ENCODE data around the gene SPINK6. TPM values are rescaled to one million over a fixed set of nuclear protein-coding genes. Genes with fewer than 3 reads are reported as not detected.

Gene SPINK6
- total RNA-seq, 2 donors from 2014 or later: not detected

DNA sequence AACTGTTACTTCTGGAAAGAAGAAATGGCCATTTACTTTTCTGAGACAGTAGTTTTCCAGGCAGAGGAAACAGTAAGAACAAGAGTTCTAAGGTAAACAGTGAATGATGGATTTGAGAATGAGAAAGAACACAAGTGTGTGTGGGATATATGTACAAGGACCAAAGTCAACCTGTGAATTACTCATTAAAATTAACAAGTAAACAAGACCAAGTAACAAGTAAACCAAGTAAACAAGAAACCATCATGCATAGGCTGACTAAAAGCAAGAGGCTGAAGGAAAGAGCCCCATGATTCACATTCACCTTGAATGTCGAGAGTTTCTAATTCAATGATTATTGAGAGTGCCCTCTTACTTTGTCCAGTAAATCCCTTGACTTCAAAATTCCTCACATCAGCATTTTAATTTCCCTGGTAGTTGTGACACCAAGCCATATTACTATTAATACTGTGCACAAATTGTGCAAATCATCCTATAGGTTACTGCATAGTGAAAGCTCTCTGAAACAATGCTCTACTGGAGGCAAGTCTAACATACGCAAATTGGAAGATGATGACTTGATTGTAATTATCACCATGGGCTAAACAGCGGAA is 25.6 kb downstream of the SPINK6 start:
- Histone ChIP-seq H3K9me3 (no peaks in the 10 kb centered on the region), H3K27ac (no peak overlapping the region), H3K36me3 (replicated peaks in 1 of 2; ENCODE audit: insufficient read depth in 1 of 2, low read depth in 2 of 2) (no peaks in the 10 kb centered on the region), H3K4me1 (no peaks in the 10 kb centered on the region), H3K27me3 (no peaks in the 10 kb centered on the region), H3K4me3 (no peak overlapping the region)
- intact Hi-C loops (cut with DNase I): no loop called here
- TF ChIP-seq, protein P1, sequence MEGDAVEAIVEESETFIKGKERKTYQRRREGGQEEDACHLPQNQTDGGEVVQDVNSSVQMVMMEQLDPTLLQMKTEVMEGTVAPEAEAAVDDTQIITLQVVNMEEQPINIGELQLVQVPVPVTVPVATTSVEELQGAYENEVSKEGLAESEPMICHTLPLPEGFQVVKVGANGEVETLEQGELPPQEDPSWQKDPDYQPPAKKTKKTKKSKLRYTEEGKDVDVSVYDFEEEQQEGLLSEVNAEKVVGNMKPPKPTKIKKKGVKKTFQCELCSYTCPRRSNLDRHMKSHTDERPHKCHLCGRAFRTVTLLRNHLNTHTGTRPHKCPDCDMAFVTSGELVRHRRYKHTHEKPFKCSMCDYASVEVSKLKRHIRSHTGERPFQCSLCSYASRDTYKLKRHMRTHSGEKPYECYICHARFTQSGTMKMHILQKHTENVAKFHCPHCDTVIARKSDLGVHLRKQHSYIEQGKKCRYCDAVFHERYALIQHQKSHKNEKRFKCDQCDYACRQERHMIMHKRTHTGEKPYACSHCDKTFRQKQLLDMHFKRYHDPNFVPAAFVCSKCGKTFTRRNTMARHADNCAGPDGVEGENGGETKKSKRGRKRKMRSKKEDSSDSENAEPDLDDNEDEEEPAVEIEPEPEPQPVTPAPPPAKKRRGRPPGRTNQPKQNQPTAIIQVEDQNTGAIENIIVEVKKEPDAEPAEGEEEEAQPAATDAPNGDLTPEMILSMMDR (IDR thresholded peaks at IDR 0.05): no peak
- no peak for TF ChIP-seq POLR2A (IDR thresholded peaks at IDR 0.05)
- no peak for ATAC-seq
- DNase-seq: no peak
- WGBS, 2 donors: 91 to 92% methylated on average over 3 of the region's 3 CpGs

DNA sequence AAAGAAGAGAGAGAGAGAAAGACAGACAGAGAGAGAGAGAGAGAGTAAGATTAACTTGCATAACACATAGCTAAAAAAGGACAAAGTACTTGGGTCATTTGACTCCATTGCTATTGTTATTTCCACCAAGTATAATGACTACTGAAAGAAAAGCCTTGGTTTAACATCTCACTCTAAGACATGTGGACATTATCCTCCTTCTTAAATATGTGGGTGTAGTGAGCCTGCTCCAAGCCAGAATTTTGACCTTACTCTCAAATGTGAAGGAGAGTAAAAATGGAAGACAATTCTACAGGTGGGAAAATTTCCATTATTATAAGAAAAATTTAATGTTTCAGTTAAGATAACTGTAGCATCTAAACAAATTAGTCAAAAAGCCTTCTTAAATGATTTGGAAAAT is 27.0 kb downstream of the SPINK6 start:
- DNase-seq: no peak
- no peaks in the 10 kb centered on the region for H3K27me3 ChIP-seq
- H3K4me1 ChIP-seq: no peaks in the 10 kb centered on the region
- ATAC-seq: no peak
- H3K4me3 ChIP-seq: no peak overlapping the region
- H3K9me3 ChIP-seq: no peaks in the 10 kb centered on the region
- intact Hi-C loops (cut with DNase I): no loop called here
- H3K27ac ChIP-seq: no peak overlapping the region
- no peaks in the 10 kb centered on the region for H3K36me3 ChIP-seq (replicated peaks in 1 of 2; ENCODE audit: insufficient read depth in 1 of 2, low read depth in 2 of 2)
- TF ChIP-seq POLR2A (IDR thresholded peaks at IDR 0.05): no peak
- TF ChIP-seq, protein P1 (IDR thresholded peaks at IDR 0.05): no peak

DNA sequence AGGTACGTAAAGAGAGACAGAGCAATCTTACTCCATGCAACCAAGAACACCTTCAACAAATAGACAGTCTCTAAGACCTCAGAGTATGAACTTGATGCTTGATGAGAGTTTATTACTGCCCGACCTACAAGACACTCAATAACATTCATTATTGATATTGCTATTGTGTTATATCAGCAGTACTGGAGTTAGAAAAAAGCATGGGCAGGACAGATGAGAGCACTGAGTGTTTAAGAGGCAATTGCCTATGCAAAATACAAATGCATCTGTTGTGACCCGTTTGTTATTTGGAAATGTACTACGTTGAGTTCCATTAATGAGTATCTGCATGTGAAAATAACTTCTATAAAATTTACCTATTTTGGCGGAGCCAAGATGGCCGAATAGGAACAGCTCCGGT is 27.4 kb downstream of the SPINK6 start:
- 83 to 87% methylated on average over 7 of the region's 7 CpGs for WGBS, 2 donors
- ATAC-seq: no peak
- intact Hi-C loops (cut with DNase I): no loop called here

DNA sequence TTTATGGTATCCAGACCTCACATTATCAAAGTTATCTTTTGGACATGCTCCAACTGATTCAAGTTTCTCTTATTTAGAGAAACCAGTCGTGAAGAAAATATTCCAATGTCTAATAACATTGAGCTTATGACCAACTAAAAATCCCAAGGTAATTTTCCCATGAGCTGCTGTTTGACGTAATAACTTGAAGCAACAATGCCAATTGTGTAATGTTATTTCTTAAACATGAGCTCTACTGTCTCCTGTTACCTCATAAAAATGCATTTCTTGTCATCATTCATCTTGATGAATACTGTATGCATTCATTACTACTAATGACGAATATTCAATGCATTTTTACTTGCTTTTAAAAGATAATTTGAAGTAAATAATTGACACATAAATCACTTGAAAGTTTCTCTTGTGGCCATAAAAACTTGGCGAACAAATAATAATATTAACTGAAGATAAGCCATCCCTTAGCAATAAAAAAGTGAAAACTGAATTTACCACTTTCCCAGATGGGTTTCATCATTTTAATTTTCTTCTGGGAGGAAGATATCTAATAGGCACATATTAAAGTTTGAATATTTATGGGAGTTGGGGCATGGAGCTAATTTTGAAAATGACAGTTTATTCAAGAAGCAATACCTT is 35.1 kb downstream of the SPINK6 start:
- Histone ChIP-seq H3K9me3 (no peaks in the 10 kb centered on the region), H3K36me3 (replicated peaks in 1 of 2; ENCODE audit: insufficient read depth in 1 of 2, low read depth in 2 of 2) (no peaks in the 10 kb centered on the region), H3K4me1 (no peaks in the 10 kb centered on the region), H3K27me3 (no peaks in the 10 kb centered on the region), H3K27ac (no peak overlapping the region), H3K4me3 (no peak overlapping the region)
- WGBS, 2 donors: 23 to 28% methylated on average over 4 of the region's 4 CpGs
- TF ChIP-seq POLR2A (IDR thresholded peaks at IDR 0.05): no peak
- TF ChIP-seq, protein P1 (IDR thresholded peaks at IDR 0.05): no peak
- ATAC-seq (no peak), DNase-seq (no peak)
- intact Hi-C loops (cut with DNase I): no loop called here

More for the DNA sequence above, 27.4 kb downstream of the SPINK6 start:
- TF ChIP-seq, protein P1 (IDR thresholded peaks at IDR 0.05): no peak
- TF ChIP-seq POLR2A (IDR thresholded peaks at IDR 0.05): no peak
- Histone ChIP-seq H3K27ac (no peak overlapping the region), H3K4me1 (no peaks in the 10 kb centered on the region), H3K9me3 (no peaks in the 10 kb centered on the region), H3K27me3 (no peaks in the 10 kb centered on the region), H3K36me3 (replicated peaks in 1 of 2; ENCODE audit: insufficient read depth in 1 of 2, low read depth in 2 of 2) (no peaks in the 10 kb centered on the region), H3K4me3 (no peak overlapping the region)
- no peak for DNase-seq

DNA sequence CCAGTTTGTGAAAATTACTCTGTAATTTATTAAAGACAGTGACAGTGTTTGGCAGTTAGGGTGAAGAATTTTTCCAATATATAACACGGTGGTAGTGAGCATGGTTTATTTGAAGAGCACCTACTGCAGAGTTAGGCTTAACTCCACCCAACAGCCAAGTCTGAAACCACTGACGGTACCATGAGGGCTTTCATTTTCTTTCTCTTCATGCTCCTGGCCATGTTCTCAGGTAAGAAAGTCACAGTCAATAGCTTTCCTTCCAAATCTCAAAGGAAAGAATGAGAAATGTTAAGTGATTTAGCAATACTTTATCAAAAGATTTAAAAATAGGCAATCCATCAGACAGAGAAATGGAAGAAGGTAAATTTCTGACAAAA is 35.6 kb downstream of the SPINK6 start, which contains the start of gene MARCOL:
Gene MARCOL (plus strand): TSS at position 108 of the 377 bp plus-strand sequence. CDS start 73 bp downstream, at position 181.
- H3K9me3 ChIP-seq: no peaks in the 10 kb centered on the region
- ATAC-seq (no peak), DNase-seq (no peak)
- TF ChIP-seq, protein P1 (IDR thresholded peaks at IDR 0.05): no peak
- TF ChIP-seq POLR2A (IDR thresholded peaks at IDR 0.05): no peak
- intact Hi-C loops (cut with DNase I): no loop called here
- no peaks in the 10 kb centered on the region for H3K27me3 ChIP-seq
- H3K4me1 ChIP-seq: no peaks in the 10 kb centered on the region
- no peak within 1 kb of the TSS for H3K27ac ChIP-seq
- 41 to 53% methylated on average over 2 of the region's 2 CpGs for WGBS, 2 donors
- no peaks in the 10 kb centered on the region for H3K36me3 ChIP-seq (replicated peaks in 1 of 2; ENCODE audit: insufficient read depth in 1 of 2, low read depth in 2 of 2)
- H3K4me3 ChIP-seq: no peak within 1 kb of the TSS
